NCI-H510A treated with DMSO at 0.1 percent for 48 hours (cell line): ENCODE measurements around the gene SRPRA.
"Not testable (repeated sequence)": the region's sequence is repeated elsewhere in the genome, so short reads cannot be mapped to it uniquely, and the experiment has no call there.

ENCODE experiments used
- DNase-seq: peaks from one replicate; lab custom pipeline; 2025; lab: John Stamatoyannopoulos, UW

SRPRA gene

GRCh38 chr11:126282736-126283591 is 14.3 kb upstream of the SRPRA start, which contains the start of gene TIRAP:
TSS of gene TIRAP (plus strand) at chr11:126283093. CDS start at chr11:126290895, 7,802 bp downstream.
- DNase-seq: peak; percentile 60

GRCh38 chr11:126282361-126282735 is 13.7 kb upstream of the SRPRA start:
- DNase-seq: peak; percentile 10

GRCh38 chr11:126281666-126282175 is 13.0 kb upstream of the SRPRA start:
- no peak for DNase-seq

GRCh38 chr11:126281245-126281644 is 12.6 kb upstream of the SRPRA start:
- DNase-seq: no peak

- DNase-seq: no peak
Measured at GRCh38 chr11:126280595-126280994, 11.9 kb upstream of the SRPRA start.

- no peak for DNase-seq
Measured at GRCh38 chr11:126279191-126279590, 10.5 kb upstream of the SRPRA start.

- no peak for DNase-seq
Measured at GRCh38 chr11:126277780-126278179, 9.1 kb upstream of the SRPRA start.

- no peak for DNase-seq
Measured at GRCh38 chr11:126277322-126277721, 8.6 kb upstream of the SRPRA start.

GRCh38 chr11:126268361-126268707 is 361 bp downstream of the SRPRA start:
- no peak for DNase-seq

- no peak for DNase-seq
Measured at GRCh38 chr11:126267650-126268049, 1.0 kb downstream of the SRPRA start.

- DNase-seq: no peak
Measured at GRCh38 chr11:126265811-126266210, 2.9 kb downstream of the SRPRA start.

GRCh38 chr11:126263489-126263888 is 5.2 kb downstream of the SRPRA start:
- no peak for DNase-seq

GRCh38 chr11:126262216-126262615 is 6.5 kb downstream of the SRPRA start:
- DNase-seq: no peak

GRCh38 chr11:126257764-126258163 is 10.9 kb downstream of the SRPRA start:
- no peak for DNase-seq

- DNase-seq: no peak
Measured at GRCh38 chr11:126257144-126257543, 11.6 kb downstream of the SRPRA start.

GRCh38 chr11:126256216-126256615 is 12.5 kb downstream of the SRPRA start:
- DNase-seq: no peak

- DNase-seq: not testable (repeated sequence)
Measured at GRCh38 chr11:126255507-126255906, 13.2 kb downstream of the SRPRA start.

GRCh38 chr11:126254819-126255218 is 13.9 kb downstream of the SRPRA start:
- DNase-seq: no peak

- DNase-seq: no peak
Measured at GRCh38 chr11:126253265-126253664, 15.4 kb downstream of the SRPRA start.

GRCh38 chr11:126246636-126247035 is 22.1 kb downstream of the SRPRA start:
- DNase-seq: no peak

GRCh38 chr11:126233391-126233790 is 35.3 kb downstream of the SRPRA start:
- DNase-seq: no peak

GRCh38 chr11:126232683-126233082 is 36.0 kb downstream of the SRPRA start:
- DNase-seq: no peak

- no peak for DNase-seq
Measured at GRCh38 chr11:126231725-126232459, 36.8 kb downstream of the SRPRA start.
